ENCODE data around the gene PRKX.
"Not testable (repeated sequence)": the region's sequence is repeated elsewhere in the genome, so short reads cannot be mapped to it uniquely, and the experiment has no call there.

The PRKX gene

GRCh38 chrX:3733043-3733430 is 19.6 kb upstream of the PRKX start:
- Histone ChIP-seq H4K20me1 (no peaks in the 10 kb centered on the region), H3K4me2 (no peak overlapping the region), H3K27ac (no peak overlapping the region), H3K4me1 (no peaks in the 10 kb centered on the region), H3K9ac (no peak overlapping the region), H3K36me3 (no peaks in the 10 kb centered on the region), H3K4me3 (no peak overlapping the region), H3K9me3 (no peaks in the 10 kb centered on the region), H3K27me3 (no peaks in the 10 kb centered on the region)
- TF ChIP-seq Cebpa-rat (IDR thresholded peaks at IDR 0.05) = no peak

GRCh38 chrX:3732326-3733042 is 19.0 kb upstream of the PRKX start:
- H3K9ac ChIP-seq, H3K4me1 ChIP-seq, H3K27ac ChIP-seq, H4K20me1 ChIP-seq, H3K4me3 ChIP-seq, H3K9me3 ChIP-seq, H3K36me3 ChIP-seq, H3K27me3 ChIP-seq, H3K4me2 ChIP-seq: not testable (repeated sequence)

GRCh38 chrX:3728454-3728853 is 15.0 kb upstream of the PRKX start:
- TF ChIP-seq Cebpa-rat (IDR thresholded peaks at IDR 0.05) = no peak
- Histone ChIP-seq H3K27me3 (no peaks in the 10 kb centered on the region), H3K9me3 (peaks cover 20% of the 10 kb centered on the region), H4K20me1 (no peaks in the 10 kb centered on the region), H3K27ac (no peak overlapping the region), H3K4me2 (no peak overlapping the region), H3K4me1 (peaks cover 4% of the 10 kb centered on the region; the same call in 1 of the 2 replicates), H3K9ac (no peak overlapping the region), H3K4me3 (no peak overlapping the region), H3K36me3 (no peaks in the 10 kb centered on the region)

GRCh38 chrX:3723460-3723859 is 10.0 kb upstream of the PRKX start:
- H3K4me2 ChIP-seq, H3K4me3 ChIP-seq, H3K27me3 ChIP-seq, H3K9ac ChIP-seq, H3K27ac ChIP-seq, H3K36me3 ChIP-seq, H4K20me1 ChIP-seq: not testable (repeated sequence)
- Histone ChIP-seq H3K9me3 (peaks cover 21% of the 10 kb centered on the region), H3K4me1 (peaks cover 19% of the 10 kb centered on the region)
- TF ChIP-seq Cebpa-rat (IDR thresholded peaks at IDR 0.05) = peak; percentile 77; the same call in 1 of the 2 replicates

GRCh38 chrX:3717742-3718420 is 4.4 kb upstream of the PRKX start:
- no peaks in the 10 kb centered on the region for H3K27me3 ChIP-seq
- H3K9ac ChIP-seq = no peak overlapping the region
- no peak overlapping the region for H3K4me2 ChIP-seq
- H4K20me1 ChIP-seq = no peaks in the 10 kb centered on the region
- H3K27ac ChIP-seq = no peak overlapping the region
- no peaks in the 10 kb centered on the region for H3K9me3 ChIP-seq
- H3K36me3 ChIP-seq = no peaks in the 10 kb centered on the region
- no peak for TF ChIP-seq Cebpa-rat (IDR thresholded peaks at IDR 0.05)
- peaks cover 27% of the 10 kb centered on the region for H3K4me1 ChIP-seq
- H3K4me3 ChIP-seq = no peak overlapping the region

DNA sequence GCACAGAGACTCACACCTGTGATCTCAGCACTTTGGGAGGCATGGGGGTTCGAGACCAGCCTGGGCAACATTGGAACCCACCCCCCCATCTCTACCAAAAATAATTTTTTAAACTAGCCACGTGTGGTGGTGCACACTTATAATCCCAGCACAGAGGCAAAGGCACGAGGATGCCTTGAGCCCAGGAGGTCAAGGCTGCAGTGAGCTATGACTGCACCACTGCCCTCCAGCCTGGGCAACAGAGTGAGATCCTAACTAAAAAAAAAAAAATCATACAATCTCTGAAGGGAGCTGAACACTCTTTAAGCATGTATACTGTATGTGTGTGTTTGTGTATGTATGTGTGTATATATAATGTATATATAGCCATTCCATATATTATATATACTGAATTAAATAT is 2.5 kb upstream of the PRKX start:
- Histone ChIP-seq H3K27me3 (no peaks in the 10 kb centered on the region), H4K20me1 (peaks cover 17% of the 10 kb centered on the region), H3K36me3 (no peaks in the 10 kb centered on the region), H3K27ac (no peak overlapping the region), H3K4me1 (peaks cover 18% of the 10 kb centered on the region), H3K9me3 (no peaks in the 10 kb centered on the region), H3K9ac (no peak overlapping the region), H3K4me2 (no peak overlapping the region), H3K4me3 (no peak overlapping the region)
- TF ChIP-seq Cebpa-rat (IDR thresholded peaks at IDR 0.05) = no peak

GRCh38 chrX:3714706-3715479 is 1.4 kb upstream of the PRKX start:
- not testable (repeated sequence) for H3K9ac ChIP-seq, H3K27me3 ChIP-seq, H3K9me3 ChIP-seq, H3K4me3 ChIP-seq, H3K27ac ChIP-seq, H3K36me3 ChIP-seq
- Histone ChIP-seq H3K4me1 (peaks cover 28% of the 10 kb centered on the region), H3K4me2 (peak overlapping the region; percentile 86), H4K20me1 (peaks cover 28% of the 10 kb centered on the region)

DNA sequence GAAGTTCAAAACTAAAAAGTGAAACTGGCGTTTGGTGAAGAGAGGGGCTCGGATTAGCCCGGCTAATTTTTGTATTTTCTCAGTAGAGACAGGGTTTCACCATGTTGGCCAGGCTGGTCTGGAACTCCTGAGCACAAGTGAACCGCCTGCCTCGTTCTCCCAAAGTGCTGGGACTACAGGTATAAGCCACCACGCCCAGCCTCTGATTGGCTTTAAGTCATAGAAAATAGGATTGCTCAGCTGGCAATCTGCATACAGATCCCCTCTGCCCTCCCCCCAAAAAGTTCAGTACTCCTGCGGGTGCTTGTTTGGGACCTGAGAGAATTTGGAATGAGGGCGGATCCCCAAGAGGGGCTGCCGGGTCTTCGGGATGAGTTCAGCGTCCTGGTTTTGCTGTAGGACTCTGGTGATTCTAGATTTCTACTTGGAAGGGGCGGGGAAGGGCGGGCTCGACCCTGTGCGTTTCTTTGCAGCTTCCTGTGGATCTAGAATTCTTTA is 537 bp upstream of the PRKX start:
- no peak for TF ChIP-seq Cebpa-rat (IDR thresholded peaks at IDR 0.05)
- Histone ChIP-seq H3K9me3 (no peaks in the 10 kb centered on the region), H3K4me2 (peak overlapping the region; percentile 86), H3K27me3 (no peaks in the 10 kb centered on the region), H3K4me1 (peaks cover 37% of the 10 kb centered on the region), H3K4me3 (peak overlapping the region; percentile 100), H3K9ac (peak overlapping the region; percentile 99), H3K36me3 (peaks cover 17% of the 10 kb centered on the region), H3K27ac (peak overlapping the region; percentile 99), H4K20me1 (peaks cover 37% of the 10 kb centered on the region)

DNA sequence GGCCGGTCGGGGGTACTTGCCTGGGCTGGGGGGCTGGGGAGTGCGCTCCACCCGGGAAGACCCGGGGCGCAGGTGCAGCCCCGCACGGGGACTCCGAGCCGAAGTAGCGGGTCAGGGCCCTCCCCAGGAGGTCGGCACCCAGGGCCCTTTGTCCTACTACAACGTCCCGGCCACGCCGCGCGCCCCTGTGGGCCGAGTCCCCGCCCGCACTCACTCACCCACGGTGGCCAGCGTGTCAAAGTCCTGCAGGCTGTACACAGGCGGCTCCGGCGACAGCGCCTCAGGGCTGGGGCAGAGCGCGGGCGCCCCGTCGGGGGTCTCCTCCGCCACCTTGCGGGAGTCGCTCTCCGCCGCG is 602 bp downstream of the PRKX start:
- no peak for TF ChIP-seq Cebpa-rat (IDR thresholded peaks at IDR 0.05)
- no peaks in the 10 kb centered on the region for H3K27me3 ChIP-seq
- peak overlapping the region; percentile 89 for H3K4me2 ChIP-seq

More for the DNA sequence above, 602 bp downstream of the PRKX start:
- Histone ChIP-seq H3K9me3 (no peaks in the 10 kb centered on the region), H3K4me3 (peak overlapping the region; percentile 100), H3K4me1 (peaks cover 49% of the 10 kb centered on the region), H3K27ac (peak overlapping the region; percentile 99), H4K20me1 (peaks cover 48% of the 10 kb centered on the region), H3K36me3 (peaks cover 28% of the 10 kb centered on the region), H3K9ac (peak overlapping the region; percentile 99)

Measured in BLaER1 (cell line).